GM18867 (cell line): ENCODE measurements around the gene SLC25A13.

ENCODE experiments used
- ATAC-seq: cut with Tn5 transposase; IDR thresholded peaks from one replicate; pipeline ENCODE4 v1.9.1; 2021; ENCODE audit warnings: mild to moderate bottlenecking, moderate library complexity; ENCODE audit not compliant: unreplicated experiment

Gene SLC25A13

GRCh38 chr7:96244992-96245292 lies 77.0 kb downstream of the SLC25A13 start:
- no peak for ATAC-seq

- no peak for ATAC-seq
Measured at GRCh38 chr7:96244244-96244991, 77.5 kb downstream of the SLC25A13 start.

- no peak for ATAC-seq
Measured at GRCh38 chr7:96243241-96243640, 78.7 kb downstream of the SLC25A13 start.

DNA sequence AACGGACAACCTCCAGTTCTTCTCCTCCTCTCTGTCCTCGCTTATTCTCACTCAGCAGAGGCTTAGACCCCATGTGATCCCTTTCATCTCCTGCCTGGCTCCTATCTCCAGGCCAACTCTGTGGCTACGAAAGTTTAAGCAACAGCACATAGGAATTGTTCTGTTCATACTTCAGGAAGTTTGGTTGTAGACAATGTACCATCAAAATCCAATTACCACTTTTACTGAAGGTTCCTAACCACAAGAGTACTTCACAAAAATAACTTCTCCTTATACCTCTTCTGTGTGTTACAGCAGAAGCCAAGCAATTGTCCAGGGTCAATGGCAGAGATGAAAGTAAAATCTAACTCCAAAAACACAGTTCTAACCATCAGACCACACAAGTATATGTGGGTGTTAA lies 80.0 kb downstream of the SLC25A13 start:
- no peak for ATAC-seq

GRCh38 chr7:96238976-96239766 lies 82.7 kb downstream of the SLC25A13 start:
- no peak for ATAC-seq

DNA sequence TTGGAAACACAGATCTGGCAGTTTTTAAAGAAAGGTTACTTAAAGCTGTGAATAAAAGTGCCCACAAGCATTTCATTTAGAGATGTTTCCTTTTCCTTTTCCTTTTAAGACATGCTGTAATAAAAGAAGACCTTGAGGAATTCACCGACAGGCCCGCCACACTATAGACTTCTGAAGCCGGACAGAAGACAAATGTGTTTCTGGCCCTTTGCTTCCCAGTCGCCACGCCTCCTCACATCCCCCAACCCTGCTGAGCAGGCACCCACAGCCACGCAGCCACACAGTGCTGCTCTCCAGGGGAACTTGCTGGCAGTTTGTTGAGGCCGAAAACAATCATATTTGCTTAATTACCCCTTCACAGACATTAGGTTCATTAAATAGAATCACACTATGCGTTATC lies 83.4 kb downstream of the SLC25A13 start:
- no peak for ATAC-seq

- no peak for ATAC-seq
Measured at GRCh38 chr7:96237040-96237439, 84.9 kb downstream of the SLC25A13 start.

DNA sequence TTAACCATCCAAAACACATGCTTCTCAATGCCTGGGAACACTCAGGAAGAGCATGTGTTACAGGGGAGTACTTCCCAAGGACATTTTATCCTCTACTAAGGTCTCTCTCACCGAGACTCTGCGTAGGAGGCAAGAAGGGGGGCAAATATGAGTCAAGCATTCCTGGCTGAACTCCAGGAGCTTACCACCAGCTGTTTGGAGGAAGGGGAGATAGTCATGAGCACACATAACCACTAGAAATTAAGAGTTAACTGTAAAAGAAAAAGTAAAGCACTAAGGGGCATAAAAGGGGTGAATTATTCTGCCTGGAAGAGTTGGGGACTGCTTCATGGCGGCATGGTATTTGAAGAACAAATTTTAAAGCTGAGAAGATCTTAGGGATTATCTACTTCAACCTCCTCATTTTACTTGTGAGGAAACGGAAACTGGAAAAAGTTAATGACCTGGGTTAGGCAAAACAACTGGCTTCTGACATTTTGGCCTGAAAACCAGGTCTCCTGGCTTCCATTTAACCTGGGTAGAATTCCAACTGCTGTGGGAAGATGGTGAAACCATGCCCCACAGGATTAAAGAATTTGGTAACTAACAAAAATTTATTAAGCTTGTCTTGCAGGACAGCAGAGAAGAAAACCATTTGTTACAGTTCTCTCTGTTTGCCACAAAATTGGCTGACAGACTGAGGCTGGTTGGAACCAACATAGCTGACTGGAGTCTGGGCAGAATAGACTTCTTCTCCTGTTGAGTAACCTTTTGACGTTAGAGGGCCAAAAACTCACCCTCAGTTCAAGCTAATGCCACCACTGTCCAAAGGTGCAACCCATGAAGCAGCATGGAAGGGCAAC lies 85.5 kb downstream of the SLC25A13 start:
- no peak for ATAC-seq

DNA sequence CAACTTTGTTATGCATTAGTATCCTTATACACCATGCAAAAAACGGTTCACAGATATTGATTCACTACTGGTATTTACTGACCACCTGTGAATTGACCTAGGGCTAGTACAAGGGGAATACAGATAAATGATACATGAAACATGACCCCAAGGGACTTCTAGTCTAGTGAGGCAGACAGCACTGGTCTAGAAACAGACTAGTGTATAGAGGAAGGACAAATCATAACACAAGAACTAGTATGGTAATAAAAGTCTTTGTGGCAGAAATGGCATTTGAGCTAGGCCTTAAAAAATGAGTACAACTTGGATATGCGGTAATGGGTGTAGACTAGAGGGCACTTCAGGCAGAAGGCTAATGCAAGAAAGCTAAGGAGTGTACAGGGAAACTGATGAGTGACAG lies 86.6 kb downstream of the SLC25A13 start:
- no peak for ATAC-seq

DNA sequence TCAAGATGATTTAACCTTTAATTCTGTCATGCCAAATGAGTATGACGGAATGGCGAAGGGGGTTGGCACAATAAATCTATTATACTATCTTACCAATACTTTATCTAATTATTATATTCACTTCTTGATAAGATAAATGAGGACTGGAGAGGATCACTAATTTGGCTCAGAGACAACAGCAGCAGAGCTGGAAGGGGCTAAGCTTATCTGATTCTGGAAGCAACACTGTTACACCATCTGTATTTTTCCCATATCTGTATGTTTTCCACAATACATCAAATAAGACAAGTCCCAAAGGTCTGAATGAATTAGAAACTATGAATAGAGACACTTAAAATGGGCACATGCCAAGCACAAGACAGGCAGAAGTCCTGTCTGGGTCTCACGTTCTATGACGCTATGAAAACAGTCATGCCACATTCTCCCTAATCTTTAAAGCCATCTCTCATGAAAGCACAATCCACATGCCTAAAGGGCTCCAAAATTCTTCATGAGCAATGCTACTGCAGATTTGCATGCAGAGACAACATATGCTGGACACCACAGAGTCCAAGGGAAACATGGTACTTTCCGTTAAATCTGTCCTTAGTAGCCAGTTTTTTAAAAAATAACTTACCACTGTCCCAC lies 88.3 kb downstream of the SLC25A13 start:
- no peak for ATAC-seq

DNA sequence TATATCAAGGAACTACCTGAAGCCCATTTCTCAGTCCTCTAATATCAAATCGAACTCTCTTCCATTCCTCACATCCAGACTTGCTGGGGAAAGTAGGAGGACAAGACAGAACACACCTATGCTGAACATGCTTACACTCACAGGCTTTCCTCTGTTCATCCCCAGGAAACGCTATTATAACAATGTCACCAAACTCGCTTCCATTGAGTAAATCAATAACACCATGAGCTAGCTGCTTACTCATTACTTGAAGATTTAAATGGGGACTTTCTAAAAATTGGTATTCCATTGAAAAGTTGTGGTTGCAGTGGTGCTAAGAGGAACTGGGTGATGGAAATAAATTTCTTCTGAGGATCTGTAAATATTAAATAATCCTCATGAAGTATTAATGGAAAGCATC lies 88.8 kb downstream of the SLC25A13 start:
- ATAC-seq: no peak

DNA sequence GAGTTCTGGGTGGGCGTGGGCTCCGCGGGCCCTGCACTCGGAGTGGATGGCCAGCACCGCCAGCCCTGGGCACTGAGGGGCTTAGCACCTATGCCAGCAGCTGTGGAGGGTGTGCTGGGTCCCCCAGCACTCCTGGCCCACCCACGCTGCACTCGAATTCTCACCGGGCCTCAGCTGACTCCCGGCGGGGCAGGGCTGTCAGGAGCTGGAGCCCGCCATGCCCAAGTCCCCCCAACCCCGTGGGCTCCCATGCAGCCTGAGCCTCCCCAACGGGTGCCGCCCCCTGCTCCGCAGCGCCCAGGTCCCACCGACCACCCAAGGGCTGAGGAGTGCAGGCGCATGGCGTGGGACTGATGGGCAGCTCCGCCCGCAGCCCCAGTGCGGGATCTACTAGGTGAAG lies 93.1 kb downstream of the SLC25A13 start:
- ATAC-seq: no peak

GRCh38 chr7:96225251-96225650 lies 96.6 kb downstream of the SLC25A13 start:
- ATAC-seq: no peak

- ATAC-seq: no peak
Measured at GRCh38 chr7:96224685-96225084, 97.2 kb downstream of the SLC25A13 start.

DNA sequence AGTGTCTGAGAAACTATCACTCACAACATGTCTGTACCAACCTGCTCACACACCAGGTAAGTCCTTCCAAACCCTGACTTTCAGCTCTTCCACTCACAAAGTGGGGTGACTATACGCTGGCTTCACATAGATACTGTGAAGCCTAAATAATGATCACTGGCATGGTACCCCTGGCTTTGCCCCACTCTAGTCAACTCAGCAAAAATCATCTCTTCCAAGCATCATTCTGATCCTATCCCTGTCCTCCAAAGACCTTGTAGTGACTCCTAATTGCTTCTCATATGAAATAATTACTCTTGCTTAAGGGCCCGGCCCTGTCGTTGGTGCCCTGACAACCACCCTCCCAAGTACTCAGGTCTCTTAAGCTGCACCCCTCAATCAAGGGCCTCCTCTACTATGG lies 97.8 kb downstream of the SLC25A13 start:
- ATAC-seq: no peak

- no peak for ATAC-seq
Measured at GRCh38 chr7:96221888-96222287, 100.0 kb downstream of the SLC25A13 start.

DNA sequence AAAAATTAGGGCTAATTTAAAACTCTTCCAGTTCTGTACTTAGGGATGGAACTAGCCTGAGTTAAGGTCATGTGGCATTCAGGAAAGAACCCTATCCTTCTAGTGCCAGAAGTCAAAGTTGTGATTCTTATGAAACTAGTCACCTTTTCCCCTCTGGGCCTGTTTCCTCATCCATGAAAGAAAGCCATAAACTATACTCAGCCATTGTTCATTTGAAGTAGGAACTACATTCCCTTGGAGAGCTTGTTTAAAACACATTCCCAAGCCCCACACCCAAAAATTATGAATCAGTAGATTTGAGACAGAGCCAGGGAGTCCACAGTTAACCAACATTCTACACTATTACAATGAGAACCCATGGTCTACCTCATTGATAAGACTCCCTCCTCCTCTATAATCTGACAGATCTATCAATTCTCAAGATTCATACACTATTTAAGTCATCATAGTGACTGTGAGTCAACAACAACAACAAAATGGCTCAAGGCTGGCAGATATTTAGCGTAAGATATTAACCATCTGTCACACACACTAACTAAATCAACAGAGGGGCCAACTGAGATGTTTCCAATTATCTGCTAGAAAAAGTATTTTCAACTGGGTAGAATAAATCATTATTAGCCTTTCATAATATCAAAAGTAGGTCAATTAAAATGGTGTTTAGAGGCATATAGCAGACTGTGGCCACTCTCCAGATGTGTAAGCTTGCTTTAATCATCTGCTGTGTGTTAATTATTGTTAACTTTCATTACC lies 102.3 kb downstream of the SLC25A13 start:
- no peak for ATAC-seq

- no peak for ATAC-seq
Measured at GRCh38 chr7:96218664-96219243, 103.1 kb downstream of the SLC25A13 start.

- no peak for ATAC-seq
Measured at GRCh38 chr7:96217147-96217546, 104.8 kb downstream of the SLC25A13 start.

- ATAC-seq: no peak
Measured at GRCh38 chr7:96216373-96216772, 105.5 kb downstream of the SLC25A13 start.
